Left ventricle myocardium inferior (tissue), 1 donor: ENCODE data around the gene GPRC5B. TPM values are rescaled to one million over a fixed set of nuclear protein-coding genes. Genes with fewer than 3 reads are reported as not detected.

Experiments
- DNase-seq: peaks from one replicate; pipeline ENCODE4 v3.0.0-alpha.2; 2020
- H3K27ac ChIP-seq: fragments of 200-600 bp; replicated peaks from 2 replicates; pipeline ENCODE4 v1.8.0; 2021
- H3K27me3 ChIP-seq: fragments of 200-600 bp; 2 replicates; pipeline ENCODE4 v1.8.0; 2021; ENCODE audit warnings: low read depth
- H3K36me3 ChIP-seq: fragments of 200-600 bp; 2 replicates; pipeline ENCODE4 v1.8.0; 2021
- H3K4me1 ChIP-seq: fragments of 200-600 bp; 2 replicates; pipeline ENCODE4 v1.8.0; 2021
- H3K4me3 ChIP-seq: fragments of 200-600 bp; 2 replicates; pipeline ENCODE4 v1.8.0; 2021; ENCODE audit warnings: mild to moderate bottlenecking, moderate library complexity
- H3K9me3 ChIP-seq: fragments of 200-600 bp; replicated peaks from 2 replicates; pipeline ENCODE4 v1.8.0; 2021
- intact Hi-C: fragments of 100-400 bp; cut with micrococcal nuclease; formaldehyde crosslinking; loops from one replicate; pipeline ENCODE4 v1.11.0; 2022
- total RNA-seq: library from RNA; stranded (reverse); fragmentation: NEBNext Ultra II Directional; extraction: Animal tissue kit (Norgen Biotek cat#: 25700); gene quantifications from one replicate; pipeline ENCODE4 v1.2.1, GENCODE V29; 2021
- TF ChIP-seq, protein P1 (sequence below): fragments of 200-600 bp; IDR thresholded peaks from 2 replicates; pipeline ENCODE4 v1.8.0; 2021; ENCODE audit warnings: antibody characterized with exemption, mild to moderate bottlenecking, borderline replicate concordance
- donor health status: DM: no; HTN: yes; CAD: no; lungs with severe emphysema.

The GPRC5B gene
- total RNA-seq, 1 donor from 2014 or later = 82.3 TPM

GRCh38 chr16:19833176-19833575 is 51.5 kb downstream of the GPRC5B start:
- Histone ChIP-seq H3K4me3 (no peak overlapping the region), H3K27me3 (no peaks in the 10 kb centered on the region), H3K4me1 (peaks cover 47% of the 10 kb centered on the region), H3K9me3 (no peaks in the 10 kb centered on the region), H3K36me3 (no peaks in the 10 kb centered on the region), H3K27ac (no peak overlapping the region)
- intact Hi-C loops = no loop called here
- DNase-seq = no peak
- TF ChIP-seq, protein P1, sequence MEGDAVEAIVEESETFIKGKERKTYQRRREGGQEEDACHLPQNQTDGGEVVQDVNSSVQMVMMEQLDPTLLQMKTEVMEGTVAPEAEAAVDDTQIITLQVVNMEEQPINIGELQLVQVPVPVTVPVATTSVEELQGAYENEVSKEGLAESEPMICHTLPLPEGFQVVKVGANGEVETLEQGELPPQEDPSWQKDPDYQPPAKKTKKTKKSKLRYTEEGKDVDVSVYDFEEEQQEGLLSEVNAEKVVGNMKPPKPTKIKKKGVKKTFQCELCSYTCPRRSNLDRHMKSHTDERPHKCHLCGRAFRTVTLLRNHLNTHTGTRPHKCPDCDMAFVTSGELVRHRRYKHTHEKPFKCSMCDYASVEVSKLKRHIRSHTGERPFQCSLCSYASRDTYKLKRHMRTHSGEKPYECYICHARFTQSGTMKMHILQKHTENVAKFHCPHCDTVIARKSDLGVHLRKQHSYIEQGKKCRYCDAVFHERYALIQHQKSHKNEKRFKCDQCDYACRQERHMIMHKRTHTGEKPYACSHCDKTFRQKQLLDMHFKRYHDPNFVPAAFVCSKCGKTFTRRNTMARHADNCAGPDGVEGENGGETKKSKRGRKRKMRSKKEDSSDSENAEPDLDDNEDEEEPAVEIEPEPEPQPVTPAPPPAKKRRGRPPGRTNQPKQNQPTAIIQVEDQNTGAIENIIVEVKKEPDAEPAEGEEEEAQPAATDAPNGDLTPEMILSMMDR = no peak

GRCh38 chr16:19831678-19832077 is 53.0 kb downstream of the GPRC5B start:
- Histone ChIP-seq H3K27ac (peak overlapping the region; percentile 77), H3K27me3 (no peaks in the 10 kb centered on the region), H3K9me3 (no peaks in the 10 kb centered on the region), H3K4me1 (peaks cover 38% of the 10 kb centered on the region), H3K4me3 (no peak overlapping the region), H3K36me3 (peaks cover 6% of the 10 kb centered on the region)
- DNase-seq = no peak
- TF ChIP-seq, protein P1 = no peak
- intact Hi-C loops = no loop called here

DNA sequence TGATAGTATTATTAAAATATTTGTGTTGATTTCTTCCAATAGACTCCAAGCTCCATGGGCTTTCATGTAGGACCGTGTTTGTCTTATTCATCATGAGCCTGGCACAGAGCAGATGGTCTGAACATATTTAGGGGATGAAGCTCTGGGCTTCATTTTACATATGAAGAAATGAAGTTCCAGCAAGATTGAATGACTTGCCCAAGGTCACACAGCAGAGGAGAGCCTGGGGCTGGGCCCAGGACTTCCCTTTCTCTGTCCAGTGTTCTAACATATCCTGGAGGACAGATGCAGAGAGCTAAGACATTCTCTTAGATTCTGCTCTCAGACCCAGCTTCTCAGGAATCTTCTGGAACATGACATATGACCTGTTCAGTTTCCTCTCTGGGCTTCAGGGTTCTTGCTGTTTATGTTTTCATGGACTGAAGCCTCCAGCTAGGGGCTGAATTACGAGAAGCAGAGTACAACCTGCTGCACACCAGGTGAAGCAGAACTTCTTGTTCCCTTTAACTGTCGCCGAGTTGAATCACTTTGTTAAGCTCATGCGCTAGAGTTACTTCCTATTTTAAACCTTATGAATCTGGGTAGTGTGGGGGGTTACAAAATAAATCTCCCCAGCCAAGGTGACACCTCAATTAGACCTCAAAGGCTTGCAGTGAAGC is 53.6 kb downstream of the GPRC5B start:
- no peak for DNase-seq
- Histone ChIP-seq H3K27ac (peak overlapping the region; percentile 77), H3K4me3 (no peak overlapping the region), H3K27me3 (no peaks in the 10 kb centered on the region), H3K9me3 (no peaks in the 10 kb centered on the region), H3K36me3 (peaks cover 7% of the 10 kb centered on the region), H3K4me1 (peaks cover 32% of the 10 kb centered on the region)
- intact Hi-C loops = no loop called here
- TF ChIP-seq, protein P1 = no peak

GRCh38 chr16:19829844-19830692 is 54.6 kb downstream of the GPRC5B start:
- Histone ChIP-seq H3K36me3 (peaks cover 7% of the 10 kb centered on the region), H3K4me3 (no peak overlapping the region), H3K9me3 (no peaks in the 10 kb centered on the region), H3K27me3 (no peaks in the 10 kb centered on the region), H3K27ac (peak overlapping the region; percentile 14), H3K4me1 (peaks cover 26% of the 10 kb centered on the region)
- TF ChIP-seq, protein P1 = no peak
- no peak for DNase-seq
- intact Hi-C loops = no loop called here

DNA sequence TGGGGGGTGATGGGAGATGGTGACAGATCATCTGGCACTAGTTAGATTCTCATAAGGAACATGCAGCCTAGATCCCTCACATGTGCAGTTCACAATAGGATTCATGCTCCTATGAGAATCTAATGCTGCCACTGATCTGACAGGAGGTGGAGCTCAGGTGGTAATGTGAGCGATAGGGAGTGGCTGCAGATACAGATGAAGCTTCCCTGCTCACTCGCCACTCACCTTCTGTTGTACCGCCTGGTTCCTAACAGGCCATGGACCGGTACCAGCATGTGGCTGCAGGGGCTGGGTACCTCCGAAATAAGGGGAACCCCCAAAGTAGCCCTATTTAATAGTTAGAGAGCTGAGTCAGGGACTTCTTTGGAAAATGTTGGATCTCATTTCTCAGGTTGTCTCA is 60.4 kb downstream of the GPRC5B start:
- TF ChIP-seq, protein P1 = no peak
- no peak for DNase-seq
- intact Hi-C loops = no loop called here

More for the DNA sequence above, 60.4 kb downstream of the GPRC5B start:
- H3K27ac ChIP-seq = no peak overlapping the region
- no peaks in the 10 kb centered on the region for H3K4me1 ChIP-seq
- no peak overlapping the region for H3K4me3 ChIP-seq
- H3K27me3 ChIP-seq = no peaks in the 10 kb centered on the region
- peaks cover 7% of the 10 kb centered on the region for H3K36me3 ChIP-seq
- H3K9me3 ChIP-seq = no peaks in the 10 kb centered on the region
